Right renal cortex interstitium (tissue), 3 donors: Measurements from ENCODE around the gene ADTRP. TPM values are rescaled to one million over a fixed set of nuclear protein-coding genes. Genes with fewer than 3 reads are reported as not detected.

Experiments used
- DNase-seq, 3 donors: peaks; one replicate each; pipeline ENCODE4 v3.0.0-alpha.2; 2013; ENCODE audit warnings: low read depth in 3 of 3, low spot score in 2 of 3
- polyA plus RNA-seq, 3 donors: library from polyadenylated mRNA; unstranded; fragments of 120-200 nt; gene quantifications; one replicate each; pipeline ENCODE4 v1.2.1, GENCODE V29; 2013; ENCODE audit not compliant: insufficient read length in 3 of 3

Gene ADTRP
- 1 to 10 TPM in 2 of 3 donors, under 1 TPM in 1; 0.72 to 2.9 (median 1.7) TPM for polyA plus RNA-seq

GRCh38 chr6:11778648-11779328 is at the start of gene ADTRP:
Gene ADTRP, minus strand, starts transcription at chr6:11778803. Its CDS starts 44 bp downstream, at chr6:11778759.
- no peak for DNase-seq

GRCh38 chr6:11826779-11827178 is 48.2 kb upstream of the ADTRP start:
- DNase-seq, result no peak

GRCh38 chr6:11824986-11825385 is 46.4 kb upstream of the ADTRP start:
- no peak for DNase-seq

- no peak for DNase-seq
These were observed 43.7 kb upstream of the ADTRP start for GRCh38 chr6:11822346-11822745.

- no peak for DNase-seq
These were observed 43.2 kb upstream of the ADTRP start for GRCh38 chr6:11821781-11822180.

- no peak for DNase-seq
These were observed 42.2 kb upstream of the ADTRP start for GRCh38 chr6:11820821-11821220.

GRCh38 chr6:11819486-11819885 is 40.9 kb upstream of the ADTRP start:
- DNase-seq, result no peak

- no peak for DNase-seq
These were observed 36.6 kb upstream of the ADTRP start for GRCh38 chr6:11815231-11815630.

GRCh38 chr6:11814819-11815218 is 36.2 kb upstream of the ADTRP start:
- no peak for DNase-seq

GRCh38 chr6:11814106-11814505 is 35.5 kb upstream of the ADTRP start:
- DNase-seq, result no peak

GRCh38 chr6:11813606-11814005 is 35.0 kb upstream of the ADTRP start:
- no peak for DNase-seq

GRCh38 chr6:11812951-11813350 is 34.3 kb upstream of the ADTRP start:
- DNase-seq, result no peak

- DNase-seq, result no peak
These were observed 33.8 kb upstream of the ADTRP start for GRCh38 chr6:11812439-11812838.

- no peak for DNase-seq
These were observed 33.2 kb upstream of the ADTRP start for GRCh38 chr6:11811644-11812264.

- DNase-seq, result no peak
These were observed 32.4 kb upstream of the ADTRP start for GRCh38 chr6:11810854-11811643.

GRCh38 chr6:11810039-11810541 is 31.5 kb upstream of the ADTRP start:
- no peak for DNase-seq

- DNase-seq, result no peak
These were observed 29.5 kb upstream of the ADTRP start for GRCh38 chr6:11808054-11808453.

GRCh38 chr6:11806561-11807317 is 28.1 kb upstream of the ADTRP start:
- DNase-seq, result no peak

- DNase-seq, result no peak
These were observed 26.9 kb upstream of the ADTRP start for GRCh38 chr6:11805259-11806053.

- no peak for DNase-seq
These were observed 26.1 kb upstream of the ADTRP start for GRCh38 chr6:11804701-11805100.
